ENCODE results near the gene LNPEP. TPM values are rescaled to one million over a fixed set of nuclear protein-coding genes. Genes with fewer than 3 reads are reported as not detected.

Gene LNPEP
- total RNA-seq, 2 experiments from 2014 or later, result 79.1 to 116 TPM

GRCh38 chr5:97010606-97011005 lies 74.7 kb downstream of the LNPEP start:
- H4K20me1 ChIP-seq (ENCODE audit: insufficient read depth, low read length), result no peaks in the 10 kb centered on the region
- no peaks in the 10 kb centered on the region for H3K9me2 ChIP-seq (ENCODE audit: insufficient read depth, low read length)
- peaks cover 80% of the 10 kb centered on the region for H3K36me3 ChIP-seq (ENCODE audit: insufficient read depth, low read length)
- intact Hi-C loops (cut with micrococcal nuclease; ENCODE audit: unreplicated experiment), result loop anchor here (10.0 kb wide), 1 partner anchor 396 kb away; no protein-coding TSS in a partner anchor
- no peaks in the 10 kb centered on the region for H3K9me3 ChIP-seq (ENCODE audit: low read length)
- H3K4me1 ChIP-seq (ENCODE audit: insufficient read depth, low read length, poor library complexity, severe bottlenecking), result peaks cover 37% of the 10 kb centered on the region
- BruUV-seq (replicated peaks), result no TSS peak
- H3K4me2 ChIP-seq (ENCODE audit: low read length), result peak overlapping the region; percentile 75
- H2AFZ ChIP-seq (ENCODE audit: low read length), result no peak overlapping the region
- peaks cover 9% of the 10 kb centered on the region; the same call in 1 of the 2 replicates for H3K79me2 ChIP-seq (ENCODE audit: insufficient read depth, low read depth, low read length)
- TF ChIP-seq CTCF (conservative IDR thresholded peaks at IDR 0.05; ENCODE audit: low read length) (no peak), EZH2phosphoT487 (IDR thresholded peaks at IDR 0.05; ENCODE audit: borderline replicate concordance, low read depth, low read length) (no peak)
- DNase-seq (ENCODE audit: low spot score), result no peak
- peak overlapping the region; percentile 89 for H3K27ac ChIP-seq (ENCODE audit: low read depth, low read length, poor library complexity, severe bottlenecking)
- H3K4me3 ChIP-seq (ENCODE audit: low read depth, low read length, poor library complexity, severe bottlenecking), result no peak overlapping the region
- CTCF ChIA-PET (ENCODE audit: unreplicated experiment), result no interaction called here
- POLR2A ChIA-PET, result interaction anchor here (0.6 to 1.8 kb wide), 12 partner anchors 8 to 132 kb away, joined by 3 to 5 read pairs (median 4); partner anchors contain the start of gene LIX1

- no peaks in the 10 kb centered on the region for H4K20me1 ChIP-seq (ENCODE audit: insufficient read depth, low read length)
- H3K27ac ChIP-seq (ENCODE audit: low read depth, low read length, poor library complexity, severe bottlenecking), result no peak overlapping the region
- H3K79me2 ChIP-seq (ENCODE audit: insufficient read depth, low read depth, low read length), result peaks cover 9% of the 10 kb centered on the region; the same call in 1 of the 2 replicates
- intact Hi-C loops (cut with micrococcal nuclease; ENCODE audit: unreplicated experiment), result loop anchor here (10.0 kb wide), 1 partner anchor 397 kb away; no protein-coding TSS in a partner anchor
- H3K36me3 ChIP-seq (ENCODE audit: insufficient read depth, low read length), result peaks cover 82% of the 10 kb centered on the region
- no peaks in the 10 kb centered on the region for H3K9me3 ChIP-seq (ENCODE audit: low read length)
- H3K4me2 ChIP-seq (ENCODE audit: low read length), result no peak overlapping the region
- no peak overlapping the region for H2AFZ ChIP-seq (ENCODE audit: low read length)
- peaks cover 37% of the 10 kb centered on the region for H3K4me1 ChIP-seq (ENCODE audit: insufficient read depth, low read length, poor library complexity, severe bottlenecking)
- ChIA-PET POLR2A (interaction anchor here (1.0 to 1.8 kb wide), 8 partner anchors 9 to 131 kb away, joined by 3 to 5 read pairs (median 3); partner anchors contain the start of gene LIX1), CTCF (ENCODE audit: unreplicated experiment) (no interaction called here)
- TF ChIP-seq CTCF (conservative IDR thresholded peaks at IDR 0.05; ENCODE audit: low read length) (no peak), EZH2phosphoT487 (IDR thresholded peaks at IDR 0.05; ENCODE audit: borderline replicate concordance, low read depth, low read length) (no peak)
- H3K4me3 ChIP-seq (ENCODE audit: low read depth, low read length, poor library complexity, severe bottlenecking), result no peak overlapping the region
- no peak for DNase-seq (ENCODE audit: low spot score)
- H3K9me2 ChIP-seq (ENCODE audit: insufficient read depth, low read length), result no peaks in the 10 kb centered on the region
- BruUV-seq (replicated peaks), result no TSS peak
Observed at GRCh38 chr5:97011567-97011966, 75.7 kb downstream of the LNPEP start.

- intact Hi-C loops (cut with micrococcal nuclease; ENCODE audit: unreplicated experiment), result loop anchor here (10.0 kb wide), 1 partner anchor 405 kb away; no protein-coding TSS in a partner anchor
- TF ChIP-seq CTCF (conservative IDR thresholded peaks at IDR 0.05; ENCODE audit: low read length) (no peak), EZH2phosphoT487 (IDR thresholded peaks at IDR 0.05; ENCODE audit: borderline replicate concordance, low read depth, low read length) (no peak)
- Histone ChIP-seq H4K20me1 (ENCODE audit: insufficient read depth, low read length) (no peaks in the 10 kb centered on the region), H3K79me2 (ENCODE audit: insufficient read depth, low read depth, low read length) (no peaks in the 10 kb centered on the region; the same call in 1 of the 2 replicates), H3K4me1 (ENCODE audit: insufficient read depth, low read length, poor library complexity, severe bottlenecking) (no peaks in the 10 kb centered on the region), H2AFZ (ENCODE audit: low read length) (no peak overlapping the region), H3K9me2 (ENCODE audit: insufficient read depth, low read length) (no peaks in the 10 kb centered on the region), H3K4me3 (ENCODE audit: low read depth, low read length, poor library complexity, severe bottlenecking) (no peak overlapping the region), H3K4me2 (ENCODE audit: low read length) (no peak overlapping the region), H3K27ac (ENCODE audit: low read depth, low read length, poor library complexity, severe bottlenecking) (no peak overlapping the region), H3K9me3 (ENCODE audit: low read length) (no peaks in the 10 kb centered on the region), H3K36me3 (ENCODE audit: insufficient read depth, low read length) (peaks cover 96% of the 10 kb centered on the region)
- ChIA-PET POLR2A (interaction anchor here (0.7 to 1.7 kb wide), 2 partner anchors 11 to 251 kb away, joined by 4 to 6 read pairs; no protein-coding TSS in a partner anchor), CTCF (ENCODE audit: unreplicated experiment) (no interaction called here)
- BruUV-seq (replicated peaks), result no TSS peak
- DNase-seq (ENCODE audit: low spot score), result no peak
Observed at GRCh38 chr5:97019435-97020117, 83.7 kb downstream of the LNPEP start.

All from OCI-LY7 (cell line).